ENCODE measurements around the gene ZNF197.

The ZNF197 gene

GRCh38 chr3:44601749-44602148, 23.1 kb upstream of the ZNF197 start:
- H3K4me3 ChIP-seq (ENCODE audit: control insufficient read depth, low read depth, low read length): no peak overlapping the region
- no peak for TF ChIP-seq CTCF (conservative IDR thresholded peaks at IDR 0.05; ENCODE audit: control insufficient read depth, insufficient read depth, low read depth, low read length)
- no peak for DNase-seq (ENCODE audit: low read depth)

- DNase-seq (ENCODE audit: low read depth): no peak
- TF ChIP-seq CTCF (conservative IDR thresholded peaks at IDR 0.05; ENCODE audit: control insufficient read depth, insufficient read depth, low read depth, low read length): no peak
- H3K4me3 ChIP-seq (ENCODE audit: control insufficient read depth, low read depth, low read length): no peak overlapping the region
Observed at GRCh38 chr3:44612678-44613077, 12.2 kb upstream of the ZNF197 start.

- no peak for TF ChIP-seq CTCF (conservative IDR thresholded peaks at IDR 0.05; ENCODE audit: control insufficient read depth, insufficient read depth, low read depth, low read length)
- no peak for DNase-seq (ENCODE audit: low read depth)
- no peak overlapping the region for H3K4me3 ChIP-seq (ENCODE audit: control insufficient read depth, low read depth, low read length)
Observed at GRCh38 chr3:44628716-44629115, 3.9 kb downstream of the ZNF197 start.

GRCh38 chr3:44632193-44632592, 7.4 kb downstream of the ZNF197 start:
- no peak for TF ChIP-seq CTCF (conservative IDR thresholded peaks at IDR 0.05; ENCODE audit: control insufficient read depth, insufficient read depth, low read depth, low read length)
- no peak overlapping the region for H3K4me3 ChIP-seq (ENCODE audit: control insufficient read depth, low read depth, low read length)
- no peak for DNase-seq (ENCODE audit: low read depth)

GRCh38 chr3:44642337-44642736, 17.5 kb downstream of the ZNF197 start:
- no peak for DNase-seq (ENCODE audit: low read depth)
- no peak overlapping the region for H3K4me3 ChIP-seq (ENCODE audit: control insufficient read depth, low read depth, low read length)
- TF ChIP-seq CTCF (conservative IDR thresholded peaks at IDR 0.05; ENCODE audit: control insufficient read depth, insufficient read depth, low read depth, low read length): no peak

- DNase-seq (ENCODE audit: low read depth): no peak
- no peak overlapping the region for H3K4me3 ChIP-seq (ENCODE audit: control insufficient read depth, low read depth, low read length)
- no peak for TF ChIP-seq CTCF (conservative IDR thresholded peaks at IDR 0.05; ENCODE audit: control insufficient read depth, insufficient read depth, low read depth, low read length)
Observed at GRCh38 chr3:44643024-44643423, 18.2 kb downstream of the ZNF197 start.

GRCh38 chr3:44647771-44648170, 22.9 kb downstream of the ZNF197 start:
- TF ChIP-seq CTCF (conservative IDR thresholded peaks at IDR 0.05; ENCODE audit: control insufficient read depth, insufficient read depth, low read depth, low read length): no peak
- H3K4me3 ChIP-seq (ENCODE audit: control insufficient read depth, low read depth, low read length): no peak overlapping the region
- no peak for DNase-seq (ENCODE audit: low read depth)

Measured in fibroblast of mammary gland (primary cell).